ENCODE results near the gene PICALM.
"Not testable (repeated sequence)": the region's sequence is repeated elsewhere in the genome, so short reads cannot be mapped to it uniquely, and the experiment has no call there.

PICALM gene

GRCh38 chr11:85945296-85945695 lies 123.6 kb downstream of the PICALM start:
- H3K36me3 Mint-ChIP-seq, result peaks cover 1% of the 10 kb centered on the region
- H3K27me3 Mint-ChIP-seq, result no peaks in the 10 kb centered on the region
- no peaks in the 10 kb centered on the region for H3K4me1 Mint-ChIP-seq
- peaks cover 5% of the 10 kb centered on the region for H3K9me3 Mint-ChIP-seq
- H3K4me3 Mint-ChIP-seq, result no peak overlapping the region
- DNase-seq (ENCODE audit: low spot score in 2 of 2) (no peak), ATAC-seq (ENCODE audit: low read depth) (no peak)
- no peak overlapping the region for H3K27ac Mint-ChIP-seq

DNA sequence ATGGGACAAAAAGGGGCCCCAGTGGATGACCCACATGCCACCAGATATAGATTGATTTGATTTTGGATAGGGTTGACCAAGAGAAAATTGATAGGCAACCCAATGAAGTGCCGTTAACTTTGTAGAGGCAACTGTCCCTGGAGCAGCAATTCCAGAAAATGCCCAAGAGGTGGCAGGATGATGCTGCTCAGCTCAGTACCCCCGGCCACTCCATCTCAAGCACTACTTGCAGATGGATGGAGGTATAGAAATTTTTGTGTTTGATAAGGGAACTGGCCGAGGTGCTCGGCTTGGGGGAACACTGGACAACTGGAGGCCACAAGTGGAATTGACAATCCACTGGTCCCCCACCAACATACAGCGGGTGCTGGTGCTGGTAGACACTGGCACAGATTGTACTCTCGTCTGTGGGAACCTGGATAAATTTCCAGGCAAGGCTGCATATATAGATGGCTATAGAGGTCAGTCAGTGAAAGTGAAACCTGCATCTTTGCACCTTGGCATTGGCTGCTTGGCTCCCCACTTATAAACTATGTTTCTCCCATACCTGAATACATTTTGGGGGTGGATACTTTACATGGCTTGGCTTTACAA lies 127.4 kb downstream of the PICALM start:
- no peak for DNase-seq (ENCODE audit: low spot score in 2 of 2)
- Mint-ChIP-seq H3K36me3 (peaks cover 3% of the 10 kb centered on the region), H3K9me3 (peaks cover 8% of the 10 kb centered on the region), H3K4me1 (no peaks in the 10 kb centered on the region), H3K4me3 (no peak overlapping the region), H3K27ac (no peak overlapping the region), H3K27me3 (no peaks in the 10 kb centered on the region)
- no peak for ATAC-seq (ENCODE audit: low read depth)

DNA sequence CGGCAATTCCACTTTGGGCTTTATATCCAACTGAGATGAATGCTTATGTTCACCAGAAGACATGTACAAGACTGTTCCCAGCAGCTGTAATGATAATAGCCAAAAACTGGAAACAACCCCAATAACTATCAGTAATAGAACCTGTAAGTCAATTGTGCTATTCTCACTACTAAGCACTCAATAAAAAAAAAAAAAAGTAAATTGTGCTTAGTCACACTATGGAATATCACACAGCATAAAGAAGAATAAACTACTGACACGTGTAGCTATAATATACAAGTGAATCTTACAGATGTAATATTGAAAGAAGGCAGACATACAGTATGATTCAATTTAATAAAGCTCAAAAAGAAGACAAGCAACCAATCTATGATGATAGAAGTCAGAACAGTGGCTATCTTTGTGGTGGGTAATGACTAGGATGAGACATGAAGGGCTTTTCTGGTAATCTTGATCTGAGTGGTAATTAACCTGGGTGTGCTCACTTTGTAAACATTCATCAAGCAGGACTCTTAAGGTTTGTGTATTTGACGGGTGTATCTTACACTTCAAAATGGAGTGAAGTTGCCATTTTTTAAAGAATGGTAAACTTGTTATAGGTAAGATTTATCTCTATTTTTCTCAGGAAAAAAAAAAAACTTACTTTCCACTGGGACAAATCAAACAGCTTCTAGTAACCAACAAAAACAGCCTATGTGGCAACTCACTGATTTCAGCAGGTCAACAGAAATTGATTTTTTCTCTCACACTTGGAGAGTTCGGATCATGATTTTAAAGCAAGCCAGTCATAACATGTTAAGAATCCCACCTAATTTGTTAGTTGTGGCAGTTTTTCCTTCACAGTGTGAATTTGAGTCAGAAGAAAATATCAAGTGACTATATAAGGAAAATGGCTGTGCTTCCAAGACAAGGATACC lies 129.5 kb downstream of the PICALM start:
- H3K9me3 Mint-ChIP-seq, result peaks cover 3% of the 10 kb centered on the region
- no peak overlapping the region for H3K27ac Mint-ChIP-seq
- H3K4me1 Mint-ChIP-seq, result no peaks in the 10 kb centered on the region
- no peaks in the 10 kb centered on the region for H3K27me3 Mint-ChIP-seq
- H3K4me3 Mint-ChIP-seq, result no peak overlapping the region
- H3K36me3 Mint-ChIP-seq, result peaks cover 5% of the 10 kb centered on the region
- DNase-seq (ENCODE audit: low spot score in 2 of 2) (no peak), ATAC-seq (ENCODE audit: low read depth) (no peak)

DNA sequence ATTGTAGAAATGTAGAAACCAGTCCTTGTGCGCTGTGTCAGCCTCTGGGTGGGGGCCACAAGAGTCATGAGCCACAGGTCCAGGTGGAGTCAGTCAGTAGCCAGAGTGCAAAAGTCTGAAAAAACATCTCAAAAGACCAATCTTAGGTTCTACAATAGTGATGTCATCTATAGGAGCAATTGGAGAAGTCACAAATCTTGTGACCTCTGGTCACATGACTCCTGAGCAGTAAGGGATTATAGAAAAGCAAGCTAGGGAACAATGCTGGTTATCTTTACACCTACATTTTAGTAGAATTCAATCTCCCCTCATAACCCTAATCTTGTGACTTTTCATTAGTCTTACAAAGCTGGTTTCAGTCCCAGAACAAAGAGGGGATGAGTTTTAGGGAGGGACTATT lies 131.0 kb downstream of the PICALM start:
- no peak for DNase-seq (ENCODE audit: low spot score in 2 of 2)
- no peaks in the 10 kb centered on the region for H3K27me3 Mint-ChIP-seq
- H3K27ac Mint-ChIP-seq, result no peak overlapping the region
- H3K36me3 Mint-ChIP-seq, result peaks cover 5% of the 10 kb centered on the region
- H3K4me1 Mint-ChIP-seq, result no peaks in the 10 kb centered on the region
- peaks cover 3% of the 10 kb centered on the region for H3K9me3 Mint-ChIP-seq
- ATAC-seq (ENCODE audit: low read depth), result no peak
- no peak overlapping the region for H3K4me3 Mint-ChIP-seq

- H3K27ac Mint-ChIP-seq, result no peak overlapping the region
- H3K4me1 Mint-ChIP-seq, result no peaks in the 10 kb centered on the region
- peaks cover 2% of the 10 kb centered on the region for H3K27me3 Mint-ChIP-seq
- ATAC-seq (ENCODE audit: low read depth) (no peak), DNase-seq (ENCODE audit: low spot score in 2 of 2) (no peak)
- no peak overlapping the region for H3K4me3 Mint-ChIP-seq
- H3K9me3 Mint-ChIP-seq, result peaks cover 3% of the 10 kb centered on the region
- peaks cover 5% of the 10 kb centered on the region for H3K36me3 Mint-ChIP-seq
Observed at GRCh38 chr11:85935751-85936150, 133.1 kb downstream of the PICALM start.

DNA sequence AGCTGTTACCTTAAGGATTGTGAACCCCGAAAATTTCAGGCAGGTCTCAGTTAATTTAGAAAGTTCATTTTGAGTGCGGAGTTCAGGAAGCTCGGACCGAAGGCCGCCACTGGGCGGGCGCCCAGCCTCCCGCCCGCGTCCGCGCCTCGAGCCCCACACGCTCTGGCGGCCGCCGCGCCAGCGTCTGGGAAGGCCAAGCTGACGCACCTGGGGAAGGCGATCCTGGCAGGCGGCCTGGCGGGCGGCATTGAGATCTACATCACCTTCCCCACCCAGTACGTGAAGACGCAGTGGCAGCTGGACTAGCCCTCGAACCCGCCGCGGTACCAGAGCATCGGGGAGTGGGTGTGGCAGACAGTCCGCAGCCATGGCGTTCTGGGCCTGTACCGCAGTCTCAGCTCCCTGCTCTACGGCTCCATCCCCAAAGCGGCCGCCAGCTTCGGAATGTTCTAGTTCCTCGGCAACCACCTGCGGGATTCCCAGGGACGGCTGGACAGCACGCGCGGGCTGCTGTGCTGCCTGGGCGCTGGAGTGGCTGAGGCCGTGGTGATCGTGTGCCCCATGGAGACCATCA lies 134.2 kb downstream of the PICALM start:
- ATAC-seq (ENCODE audit: low read depth) (no peak), DNase-seq (ENCODE audit: low spot score in 2 of 2) (no peak)
- H3K4me3 Mint-ChIP-seq, result no peak overlapping the region

GRCh38 chr11:85930879-85931366 lies 138.0 kb downstream of the PICALM start:
- DNase-seq (ENCODE audit: low spot score in 2 of 2) (no peak), ATAC-seq (ENCODE audit: low read depth) (no peak)
- Mint-ChIP-seq H3K36me3 (peaks cover 2% of the 10 kb centered on the region), H3K9me3 (peaks cover 6% of the 10 kb centered on the region), H3K4me1 (no peaks in the 10 kb centered on the region), H3K27me3 (peaks cover 8% of the 10 kb centered on the region), H3K27ac (no peak overlapping the region), H3K4me3 (no peak overlapping the region)

More for the DNA sequence above, 134.2 kb downstream of the PICALM start:
- Mint-ChIP-seq H3K36me3 (peaks cover 5% of the 10 kb centered on the region), H3K27me3 (peaks cover 4% of the 10 kb centered on the region), H3K27ac (no peak overlapping the region), H3K9me3 (peaks cover 5% of the 10 kb centered on the region), H3K4me1 (no peaks in the 10 kb centered on the region)

DNA sequence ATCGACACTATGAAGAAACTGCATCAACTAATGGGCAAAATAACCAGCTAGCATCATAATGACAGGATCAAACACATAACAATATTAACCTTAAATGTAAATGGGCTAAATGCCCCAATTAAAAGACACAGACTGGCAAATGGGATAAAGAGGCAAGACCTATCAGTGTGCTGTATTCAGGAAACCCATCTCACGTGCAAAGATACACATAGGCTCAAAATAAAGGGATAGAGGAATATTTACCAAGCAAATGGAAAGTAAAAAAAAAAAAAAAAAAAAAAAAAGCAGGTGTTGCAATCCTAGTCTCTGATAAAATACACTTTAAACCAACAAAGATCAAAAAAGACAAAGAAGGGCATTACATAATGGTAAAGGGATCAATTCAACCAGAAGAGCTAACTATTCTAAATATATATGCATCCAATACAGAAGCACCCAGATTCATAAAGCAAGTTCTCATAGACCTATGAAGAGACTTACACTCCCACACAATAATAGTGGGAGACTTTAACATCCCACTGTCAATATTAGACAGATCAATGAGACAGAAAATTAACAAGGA lies 142.2 kb downstream of the PICALM start:
- not testable (repeated sequence) for H3K27ac Mint-ChIP-seq; H3K4me3 Mint-ChIP-seq; H3K36me3 Mint-ChIP-seq; H3K9me3 Mint-ChIP-seq; DNase-seq (ENCODE audit: low spot score in 2 of 2); ATAC-seq (ENCODE audit: low read depth); H3K4me1 Mint-ChIP-seq
- peaks cover 13% of the 10 kb centered on the region for H3K27me3 Mint-ChIP-seq

- Mint-ChIP-seq H3K27ac (no peak overlapping the region), H3K4me3 (no peak overlapping the region), H3K27me3 (peaks cover 9% of the 10 kb centered on the region), H3K9me3 (peaks cover 1% of the 10 kb centered on the region), H3K4me1 (no peaks in the 10 kb centered on the region), H3K36me3 (no peaks in the 10 kb centered on the region)
- ATAC-seq (ENCODE audit: low read depth), result no peak
- DNase-seq (ENCODE audit: low spot score in 2 of 2), result no peak
Observed at GRCh38 chr11:85923455-85923854, 145.4 kb downstream of the PICALM start.

- Mint-ChIP-seq H3K36me3 (no peaks in the 10 kb centered on the region), H3K9me3 (no peaks in the 10 kb centered on the region), H3K4me1 (no peaks in the 10 kb centered on the region)
Observed at GRCh38 chr11:85922367-85922766, 146.5 kb downstream of the PICALM start.

DNA sequence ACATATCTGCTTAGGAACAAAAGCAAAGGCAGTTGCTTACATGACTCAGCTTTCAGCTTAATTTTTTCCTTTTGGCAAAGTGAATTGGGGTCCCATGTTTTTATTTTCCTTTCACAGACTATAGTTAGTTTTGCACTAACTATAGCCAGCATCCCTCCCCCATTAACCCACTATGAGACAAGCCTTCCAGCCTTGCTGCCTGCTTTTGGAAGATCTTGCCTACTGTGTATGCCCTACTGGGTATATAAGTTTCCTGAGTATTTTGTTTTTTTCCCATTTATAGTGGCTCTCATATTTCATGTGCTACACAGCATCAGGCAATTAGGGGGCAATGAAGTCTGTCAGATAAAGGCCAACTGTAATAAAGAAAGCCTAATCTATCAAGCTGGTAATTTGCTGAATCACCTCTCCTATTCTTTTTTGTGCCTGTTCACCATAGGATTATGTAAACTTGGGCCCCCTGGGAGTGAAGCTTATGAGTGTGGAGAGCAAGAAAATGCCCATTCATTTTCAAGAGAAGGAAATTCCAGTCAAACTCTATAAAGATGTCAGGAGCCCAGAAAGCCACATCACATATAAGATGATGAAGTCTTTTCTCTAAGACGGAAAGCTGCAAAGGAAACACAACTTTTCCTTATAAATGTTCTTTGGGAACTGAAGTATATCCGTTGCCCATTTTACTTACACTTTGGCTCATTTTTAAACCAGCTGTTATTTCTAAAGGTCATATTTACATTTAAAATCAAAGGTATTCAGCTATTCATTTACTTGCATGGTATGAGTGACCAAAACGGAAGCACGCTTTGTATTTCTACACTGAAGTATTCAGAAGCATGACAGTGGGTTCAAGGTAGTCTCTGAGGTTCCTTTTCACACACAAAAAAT lies 149.7 kb downstream of the PICALM start:
- H3K9me3 Mint-ChIP-seq, result no peaks in the 10 kb centered on the region
- no peaks in the 10 kb centered on the region for H3K36me3 Mint-ChIP-seq
- ATAC-seq (ENCODE audit: low read depth), result no peak
- no peaks in the 10 kb centered on the region for H3K4me1 Mint-ChIP-seq
- H3K27ac Mint-ChIP-seq, result no peak overlapping the region
- H3K27me3 Mint-ChIP-seq, result peaks cover 3% of the 10 kb centered on the region
- no peak overlapping the region for H3K4me3 Mint-ChIP-seq
- no peak for DNase-seq (ENCODE audit: low spot score in 2 of 2)

More at GRCh38 chr11:85922367-85922766, 146.5 kb downstream of the PICALM start:
- ATAC-seq (ENCODE audit: low read depth) (no peak), DNase-seq (ENCODE audit: low spot score in 2 of 2) (no peak)
- no peak overlapping the region for H3K27ac Mint-ChIP-seq
- no peak overlapping the region for H3K4me3 Mint-ChIP-seq
- peaks cover 7% of the 10 kb centered on the region for H3K27me3 Mint-ChIP-seq

DNA sequence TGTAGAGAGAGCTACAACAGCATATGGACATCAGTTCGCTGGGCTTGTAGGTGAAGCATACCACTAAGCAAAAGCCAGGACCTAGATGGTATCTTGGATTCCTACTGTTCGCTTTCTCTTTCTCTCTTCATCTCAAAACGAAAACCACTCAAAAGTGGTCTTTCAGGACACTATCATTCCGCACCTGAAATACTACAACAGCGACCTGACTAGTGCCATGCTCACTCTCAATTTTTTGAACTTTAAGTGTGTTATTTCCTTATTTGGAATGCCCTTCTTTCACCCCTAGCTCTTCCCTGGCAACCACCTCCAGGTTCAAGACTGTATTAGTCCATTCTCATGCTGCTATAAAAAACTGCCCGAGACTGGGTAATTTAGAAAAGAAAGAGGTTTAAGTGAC lies 154.5 kb downstream of the PICALM start:
- Mint-ChIP-seq H3K4me3 (no peak overlapping the region), H3K27ac (no peak overlapping the region), H3K4me1 (no peaks in the 10 kb centered on the region)

GRCh38 chr11:85913513-85913912 lies 155.4 kb downstream of the PICALM start:
- Mint-ChIP-seq H3K27me3 (no peaks in the 10 kb centered on the region), H3K9me3 (no peaks in the 10 kb centered on the region), H3K4me3 (no peak overlapping the region), H3K27ac (no peak overlapping the region), H3K36me3 (no peaks in the 10 kb centered on the region), H3K4me1 (no peaks in the 10 kb centered on the region)
- ATAC-seq (ENCODE audit: low read depth) (no peak), DNase-seq (ENCODE audit: low spot score in 2 of 2) (no peak)

More for the DNA sequence above, 154.5 kb downstream of the PICALM start:
- Mint-ChIP-seq H3K36me3 (no peaks in the 10 kb centered on the region), H3K9me3 (no peaks in the 10 kb centered on the region), H3K27me3 (no peaks in the 10 kb centered on the region)
- no peak for ATAC-seq (ENCODE audit: low read depth)
- DNase-seq (ENCODE audit: low spot score in 2 of 2), result no peak
